Activated CD4-positive, alpha-beta memory T cell treated with anti-CD3 and anti-CD28 coated beads, Interleukin-2, amount 10 ng/mL, durations not matched to agents 7 days and 5 days (primary cell): Measurements from ENCODE around the gene LYPD1. TPM values are rescaled to one million over a fixed set of nuclear protein-coding genes. Genes with fewer than 3 reads are reported as not detected.

Experiments used
- CTCF ChIA-PET: fragments of 350-600 bp; sonication (Branson Sonifier 250); formaldehyde crosslinking; loops from one replicate; lab custom pipeline; 2021; ENCODE audit warnings: antibody characterized with exemption, inconsistent platforms; lab: Charles Lee
- POLR2A ChIA-PET: fragments of 350-600 bp; sonication (Branson Sonifier 250); formaldehyde crosslinking; loops from one replicate; lab custom pipeline; 2021; ENCODE audit warnings: antibody characterized with exemption; lab: Charles Lee
- DNase-seq: peaks from one replicate; pipeline ENCODE4 v3.0.0-alpha.2; 2020
- H3K27ac Mint-ChIP-seq: one replicate; pipeline ENCODE4 v1.8.0; 2021; ENCODE audit warnings: mild to moderate bottlenecking, mixed read lengths
- H3K27me3 Mint-ChIP-seq: one replicate; pipeline ENCODE4 v1.8.0; 2021; ENCODE audit warnings: mixed read lengths
- H3K36me3 Mint-ChIP-seq: one replicate; pipeline ENCODE4 v1.8.0; 2021; ENCODE audit warnings: low read depth, mixed read lengths
- H3K4me1 Mint-ChIP-seq: one replicate; pipeline ENCODE4 v1.8.0; 2021; ENCODE audit warnings: mixed read lengths
- H3K4me3 Mint-ChIP-seq: one replicate; pipeline ENCODE4 v1.8.0; 2021; ENCODE audit warnings: mild to moderate bottlenecking, mixed read lengths
- H3K9me3 Mint-ChIP-seq: one replicate; pipeline ENCODE4 v1.8.0; 2021; ENCODE audit warnings: mixed read lengths
- total RNA-seq, 2 experiments: library from RNA; stranded (reverse); gene quantifications; one replicate each; pipeline ENCODE4 v1.2.3, GENCODE V29; 2021

Gene LYPD1
- total RNA-seq, 2 experiments from 2014 or later, result not detected

DNA sequence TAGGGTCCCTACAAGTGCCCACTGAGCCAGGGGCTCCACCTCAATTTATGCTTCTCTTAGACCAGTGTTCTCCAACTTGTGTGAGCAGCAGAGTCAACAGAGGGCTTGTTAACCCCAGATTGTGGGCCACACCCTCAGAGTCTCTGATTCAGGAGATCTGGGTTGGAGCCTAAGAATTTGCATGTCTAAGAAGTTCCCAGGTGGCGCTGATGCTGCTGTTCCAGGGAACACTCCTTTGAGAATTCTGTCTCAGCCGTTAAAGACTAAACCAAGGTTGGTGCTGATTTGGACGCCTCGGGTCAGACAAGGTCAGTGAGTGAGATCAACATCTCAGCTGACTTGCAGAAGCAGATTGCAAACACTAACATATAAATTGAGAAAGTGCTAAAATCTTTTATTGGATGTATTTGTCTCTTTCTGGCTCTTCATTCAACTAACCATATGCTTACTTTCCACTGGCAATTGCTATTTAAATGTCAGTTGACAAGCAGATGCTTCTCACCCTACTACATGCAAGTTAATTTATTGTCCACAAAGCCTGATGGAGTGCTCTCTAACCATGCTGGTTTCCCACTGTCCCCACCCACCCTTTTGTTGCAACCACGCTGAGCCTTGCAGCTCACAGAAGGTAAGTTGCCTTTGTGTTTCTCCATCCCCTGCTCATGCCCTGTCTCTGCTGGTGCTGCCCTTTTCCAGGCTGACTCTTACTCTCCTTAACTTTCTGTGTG, 31.5 kb downstream of the LYPD1 start:
- no peak for DNase-seq
- no peak overlapping the region for H3K4me3 Mint-ChIP-seq
- CTCF ChIA-PET, result no interaction called here
- peaks cover 7% of the 10 kb centered on the region for H3K9me3 Mint-ChIP-seq
- H3K27me3 Mint-ChIP-seq, result no peaks in the 10 kb centered on the region
- no peaks in the 10 kb centered on the region for H3K4me1 Mint-ChIP-seq
- H3K27ac Mint-ChIP-seq, result no peak overlapping the region
- H3K36me3 Mint-ChIP-seq, result no peaks in the 10 kb centered on the region
- POLR2A ChIA-PET, result no interaction called here

DNA sequence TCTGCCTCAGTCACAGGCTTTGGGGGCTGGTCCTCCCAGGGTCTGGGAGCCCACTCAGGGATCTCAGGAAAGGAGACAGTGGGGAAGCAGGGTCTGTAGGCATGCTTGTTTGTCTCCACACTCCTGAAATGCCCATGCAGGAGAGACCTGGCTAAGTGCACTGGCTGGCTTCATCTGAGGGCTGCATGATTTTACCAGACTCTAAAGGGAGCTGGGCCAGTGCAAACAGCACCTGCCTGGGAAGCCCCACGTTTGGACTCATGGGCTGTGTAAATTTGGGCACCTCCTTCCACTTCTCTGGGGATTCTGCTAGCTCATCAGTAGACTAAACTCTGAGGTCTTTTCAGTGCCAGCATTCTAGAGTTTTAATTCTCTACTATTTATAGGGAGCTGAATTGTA, 33.7 kb downstream of the LYPD1 start:
- Mint-ChIP-seq H3K4me3 (no peak overlapping the region), H3K9me3 (peaks cover 9% of the 10 kb centered on the region), H3K36me3 (no peaks in the 10 kb centered on the region), H3K4me1 (no peaks in the 10 kb centered on the region), H3K27me3 (no peaks in the 10 kb centered on the region), H3K27ac (no peak overlapping the region)
- DNase-seq, result no peak
- ChIA-PET CTCF (no interaction called here), POLR2A (no interaction called here)

DNA sequence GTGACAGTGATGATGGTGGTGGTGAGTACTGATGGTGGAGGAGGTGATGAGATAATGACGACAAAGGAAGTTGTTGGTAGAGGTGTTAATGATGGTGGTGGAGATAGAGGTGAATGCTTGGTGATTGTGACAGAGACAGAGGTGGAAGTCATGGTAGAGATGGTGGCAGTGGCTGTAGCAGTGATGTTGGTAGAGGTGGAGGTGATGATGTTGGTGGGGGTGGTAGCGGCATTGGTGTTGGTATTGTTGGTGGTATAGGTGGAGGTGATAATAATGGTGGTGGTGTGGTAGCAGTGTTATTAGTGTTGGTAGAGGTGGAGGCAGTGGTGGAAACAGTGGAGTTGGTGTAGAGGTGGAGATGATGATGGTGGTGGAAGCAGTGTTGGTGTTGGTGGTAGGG, 36.4 kb downstream of the LYPD1 start:
- no peak overlapping the region for H3K27ac Mint-ChIP-seq
- CTCF ChIA-PET, result no interaction called here
- no peaks in the 10 kb centered on the region for H3K4me1 Mint-ChIP-seq
- no peak overlapping the region for H3K4me3 Mint-ChIP-seq
- POLR2A ChIA-PET, result no interaction called here
- H3K9me3 Mint-ChIP-seq, result peaks cover 9% of the 10 kb centered on the region
- no peak for DNase-seq
- H3K36me3 Mint-ChIP-seq, result no peaks in the 10 kb centered on the region
- H3K27me3 Mint-ChIP-seq, result no peaks in the 10 kb centered on the region

DNA sequence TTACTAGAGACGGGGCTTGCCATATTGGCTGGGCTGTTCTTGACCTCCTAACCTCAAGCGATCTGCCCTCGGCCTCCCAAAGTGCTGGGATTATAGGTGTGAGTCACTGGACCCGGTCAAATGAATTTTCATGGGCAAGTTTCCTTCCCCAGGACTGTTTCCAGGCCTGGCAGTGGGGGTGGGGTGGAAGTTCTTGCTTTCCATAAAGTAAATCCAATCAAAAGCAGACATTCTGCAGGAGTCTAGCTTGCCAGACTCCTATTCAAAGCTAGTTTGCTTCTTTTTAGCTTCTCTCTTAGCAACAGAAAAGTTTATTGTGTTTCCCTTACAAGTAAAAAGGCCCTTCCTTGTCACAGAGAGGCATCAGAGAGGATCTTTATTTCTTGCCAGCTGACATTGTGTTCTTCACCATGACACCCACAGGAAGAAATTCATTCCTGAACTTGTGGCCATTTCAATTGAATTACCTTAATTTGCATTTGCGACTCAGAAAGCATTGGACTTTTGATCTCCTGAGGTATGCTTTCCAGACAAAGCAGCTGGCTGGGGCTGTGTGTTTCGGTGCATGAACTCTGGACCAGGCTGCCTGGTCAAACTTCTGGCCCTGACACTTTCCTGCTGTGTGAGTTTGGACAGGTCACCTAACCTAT, 37.9 kb downstream of the LYPD1 start:
- Mint-ChIP-seq H3K27ac (no peak overlapping the region), H3K4me3 (no peak overlapping the region), H3K4me1 (no peaks in the 10 kb centered on the region), H3K36me3 (no peaks in the 10 kb centered on the region), H3K9me3 (peaks cover 9% of the 10 kb centered on the region), H3K27me3 (no peaks in the 10 kb centered on the region)
- no peak for DNase-seq
- ChIA-PET POLR2A (no interaction called here), CTCF (no interaction called here)

DNA sequence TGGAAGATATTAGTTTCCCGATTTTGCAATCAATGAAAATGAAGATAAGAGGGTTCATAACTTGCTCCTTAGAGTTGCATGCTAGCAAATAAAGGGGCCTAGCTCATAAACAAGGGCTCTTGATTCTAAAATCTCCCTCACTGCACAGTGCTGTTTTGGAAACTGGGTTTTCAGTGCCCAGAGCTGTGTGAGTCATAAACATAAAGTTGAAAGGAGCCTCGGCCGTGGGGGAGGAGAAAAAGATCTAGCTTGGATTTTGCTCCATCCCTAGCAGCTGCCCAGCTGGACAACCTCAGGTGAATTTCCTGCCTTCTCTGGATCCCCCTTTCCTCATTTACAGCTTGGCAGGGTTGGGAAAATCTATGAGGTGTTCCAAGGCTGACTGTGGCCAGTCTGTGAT, 42.5 kb downstream of the LYPD1 start:
- CTCF ChIA-PET, result no interaction called here
- no peak for DNase-seq
- Mint-ChIP-seq H3K36me3 (no peaks in the 10 kb centered on the region), H3K4me1 (no peaks in the 10 kb centered on the region), H3K9me3 (no peaks in the 10 kb centered on the region), H3K4me3 (no peak overlapping the region), H3K27ac (no peak overlapping the region), H3K27me3 (no peaks in the 10 kb centered on the region)
- POLR2A ChIA-PET, result no interaction called here

DNA sequence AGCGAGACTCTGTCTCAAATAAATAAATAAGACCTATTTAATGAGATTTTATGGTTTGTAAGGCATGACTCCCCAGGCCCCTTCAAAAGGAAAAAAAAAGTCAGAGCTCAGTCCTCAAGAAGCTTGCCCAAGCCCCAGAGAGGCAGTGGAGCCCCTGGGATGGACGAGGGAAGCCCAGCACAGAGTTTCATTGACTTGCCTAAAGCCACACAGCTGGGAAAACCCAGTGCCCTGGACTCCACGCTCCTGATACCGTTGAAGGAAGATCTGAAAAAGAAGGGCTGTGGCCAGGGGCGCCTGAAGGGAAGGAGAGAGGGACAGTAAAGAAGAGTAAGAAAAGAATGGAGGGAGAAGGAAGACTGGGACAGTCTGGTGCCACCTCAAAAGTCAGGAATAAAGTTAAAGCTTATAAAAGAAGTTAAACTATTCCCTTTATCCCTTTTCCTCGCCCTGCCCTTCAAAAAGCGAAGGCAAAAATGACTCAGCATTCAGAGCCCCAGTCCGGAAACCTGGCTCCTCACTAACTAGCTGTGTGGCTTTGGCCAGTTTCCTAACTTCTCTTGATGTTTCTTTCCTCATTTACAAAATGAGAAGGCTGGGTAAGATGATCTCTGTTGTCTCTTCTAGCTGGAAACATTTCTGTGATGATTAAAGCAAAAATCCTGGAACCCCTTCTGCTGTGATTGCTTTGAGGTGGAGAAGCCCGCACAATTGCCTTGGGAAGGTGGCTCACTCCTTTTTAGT, 46.7 kb downstream of the LYPD1 start:
- no peaks in the 10 kb centered on the region for H3K4me1 Mint-ChIP-seq
- H3K27me3 Mint-ChIP-seq, result no peaks in the 10 kb centered on the region
- ChIA-PET POLR2A (no interaction called here), CTCF (no interaction called here)
- no peak overlapping the region for H3K4me3 Mint-ChIP-seq
- DNase-seq, result no peak
- no peaks in the 10 kb centered on the region for H3K9me3 Mint-ChIP-seq
- no peak overlapping the region for H3K27ac Mint-ChIP-seq
- H3K36me3 Mint-ChIP-seq, result no peaks in the 10 kb centered on the region

DNA sequence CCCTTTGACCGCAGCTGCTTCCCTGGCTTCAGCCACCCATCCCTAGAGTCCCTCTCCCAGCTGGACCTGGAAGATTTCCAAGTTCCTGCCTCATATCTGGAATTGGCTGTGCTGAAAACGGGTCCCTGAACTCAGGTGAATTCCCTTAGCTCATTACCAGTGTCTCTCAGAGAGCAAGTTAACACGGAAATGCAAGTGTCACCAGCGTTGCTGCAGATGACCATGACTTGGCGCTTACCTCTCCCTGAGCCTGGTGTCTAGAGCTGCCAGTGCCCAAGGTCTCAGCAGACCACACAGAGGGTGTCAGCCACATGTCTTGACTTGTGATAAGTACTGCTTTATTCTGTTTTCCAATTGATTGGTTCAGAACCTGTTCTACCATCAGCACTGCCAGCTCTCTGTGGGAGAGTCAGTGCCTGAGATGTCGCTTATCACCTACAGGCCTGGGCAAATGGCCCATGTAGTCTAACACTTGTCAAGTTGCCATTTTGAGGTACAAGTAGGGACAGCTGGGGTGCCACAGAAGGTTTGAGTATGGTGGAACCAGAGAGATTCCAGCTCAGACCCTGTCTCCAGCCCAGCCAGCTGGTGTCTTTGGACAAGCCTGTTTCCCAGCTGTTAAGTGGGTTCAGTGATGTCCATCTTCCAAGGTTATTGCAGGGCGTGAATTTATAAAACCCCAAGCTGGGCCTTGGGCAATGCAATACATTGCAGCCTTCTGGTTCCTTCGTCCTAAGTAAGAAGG, 48.7 kb downstream of the LYPD1 start:
- ChIA-PET POLR2A (no interaction called here), CTCF (no interaction called here)
- no peak overlapping the region for H3K4me3 Mint-ChIP-seq

DNA sequence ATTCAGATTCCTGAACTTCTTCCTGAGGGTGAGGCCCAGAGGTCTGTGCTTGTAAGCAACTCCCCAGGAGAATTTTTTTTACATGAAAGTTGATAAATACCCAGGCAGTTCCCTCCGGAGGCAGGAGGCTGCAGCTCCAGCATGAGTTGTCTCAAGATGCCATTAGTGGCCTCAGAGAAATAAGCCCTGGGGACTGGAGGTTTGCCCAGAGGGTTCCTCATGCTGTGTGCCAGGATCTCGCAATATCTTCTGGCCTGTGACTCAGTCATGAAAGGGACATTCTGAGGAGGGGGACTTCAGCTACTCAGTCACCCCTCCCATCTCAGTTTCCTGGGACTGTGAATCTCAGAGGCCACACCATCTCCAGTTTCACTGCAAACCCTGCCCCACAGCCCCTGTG, 49.9 kb downstream of the LYPD1 start:
- no peak overlapping the region for H3K4me3 Mint-ChIP-seq
- H3K27ac Mint-ChIP-seq, result no peak overlapping the region
- no peaks in the 10 kb centered on the region for H3K27me3 Mint-ChIP-seq
- H3K36me3 Mint-ChIP-seq, result no peaks in the 10 kb centered on the region
- H3K4me1 Mint-ChIP-seq, result no peaks in the 10 kb centered on the region
- no peak for DNase-seq
- ChIA-PET POLR2A (no interaction called here), CTCF (no interaction called here)
- H3K9me3 Mint-ChIP-seq, result no peaks in the 10 kb centered on the region

More for the DNA sequence above, 48.7 kb downstream of the LYPD1 start:
- H3K36me3 Mint-ChIP-seq, result no peaks in the 10 kb centered on the region
- no peaks in the 10 kb centered on the region for H3K9me3 Mint-ChIP-seq
- no peaks in the 10 kb centered on the region for H3K27me3 Mint-ChIP-seq
- H3K4me1 Mint-ChIP-seq, result no peaks in the 10 kb centered on the region
- H3K27ac Mint-ChIP-seq, result no peak overlapping the region
- no peak for DNase-seq

DNA sequence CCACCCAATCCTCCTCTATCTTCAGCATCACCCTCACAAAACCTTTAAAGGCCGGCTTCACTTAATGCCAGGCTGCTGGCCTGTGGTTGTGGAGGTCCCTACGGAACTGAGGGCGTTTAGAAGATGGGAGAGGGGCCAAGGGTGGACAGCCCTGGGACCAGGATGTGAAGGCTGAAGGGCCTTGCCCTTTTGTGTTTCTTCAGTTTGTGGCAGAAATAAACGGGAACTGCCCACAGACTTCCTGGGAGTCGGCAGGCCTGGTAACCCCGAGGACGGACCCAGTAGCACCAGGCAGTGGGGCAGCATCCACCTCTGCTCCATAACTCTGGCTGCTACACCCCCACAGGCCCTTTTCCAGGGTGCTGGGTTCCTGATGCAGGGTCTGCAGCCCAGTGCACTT, 51.3 kb downstream of the LYPD1 start:
- POLR2A ChIA-PET, result no interaction called here
- CTCF ChIA-PET, result no interaction called here
- DNase-seq, result no peak

DNA sequence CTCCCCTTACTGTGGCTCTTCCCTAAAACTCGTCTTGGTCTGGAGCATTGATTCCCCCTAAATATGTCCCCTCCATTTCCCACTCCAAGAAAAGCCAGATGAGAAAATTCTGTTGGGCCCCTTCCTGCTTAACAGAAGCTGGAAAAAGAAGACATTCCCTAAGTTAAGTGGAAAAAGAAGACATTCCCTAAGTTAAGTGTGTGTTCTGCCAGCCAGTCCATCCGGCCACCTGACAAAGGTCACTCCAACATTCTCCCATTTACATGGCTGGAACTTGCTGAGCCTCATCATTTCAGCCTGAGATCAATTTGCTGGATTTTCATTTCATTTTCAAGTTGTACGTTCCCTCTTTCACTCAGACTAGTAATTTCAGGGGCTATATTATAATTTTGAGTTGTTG, 52.0 kb downstream of the LYPD1 start:
- no peak for DNase-seq
- Mint-ChIP-seq H3K4me3 (no peak overlapping the region), H3K36me3 (no peaks in the 10 kb centered on the region), H3K9me3 (no peaks in the 10 kb centered on the region), H3K4me1 (no peaks in the 10 kb centered on the region), H3K27me3 (no peaks in the 10 kb centered on the region), H3K27ac (no peak overlapping the region)
- CTCF ChIA-PET, result no interaction called here
- POLR2A ChIA-PET, result no interaction called here

More for the DNA sequence above, 51.3 kb downstream of the LYPD1 start:
- Mint-ChIP-seq H3K4me3 (no peak overlapping the region), H3K27me3 (no peaks in the 10 kb centered on the region), H3K36me3 (no peaks in the 10 kb centered on the region), H3K9me3 (no peaks in the 10 kb centered on the region), H3K27ac (no peak overlapping the region), H3K4me1 (no peaks in the 10 kb centered on the region)

DNA sequence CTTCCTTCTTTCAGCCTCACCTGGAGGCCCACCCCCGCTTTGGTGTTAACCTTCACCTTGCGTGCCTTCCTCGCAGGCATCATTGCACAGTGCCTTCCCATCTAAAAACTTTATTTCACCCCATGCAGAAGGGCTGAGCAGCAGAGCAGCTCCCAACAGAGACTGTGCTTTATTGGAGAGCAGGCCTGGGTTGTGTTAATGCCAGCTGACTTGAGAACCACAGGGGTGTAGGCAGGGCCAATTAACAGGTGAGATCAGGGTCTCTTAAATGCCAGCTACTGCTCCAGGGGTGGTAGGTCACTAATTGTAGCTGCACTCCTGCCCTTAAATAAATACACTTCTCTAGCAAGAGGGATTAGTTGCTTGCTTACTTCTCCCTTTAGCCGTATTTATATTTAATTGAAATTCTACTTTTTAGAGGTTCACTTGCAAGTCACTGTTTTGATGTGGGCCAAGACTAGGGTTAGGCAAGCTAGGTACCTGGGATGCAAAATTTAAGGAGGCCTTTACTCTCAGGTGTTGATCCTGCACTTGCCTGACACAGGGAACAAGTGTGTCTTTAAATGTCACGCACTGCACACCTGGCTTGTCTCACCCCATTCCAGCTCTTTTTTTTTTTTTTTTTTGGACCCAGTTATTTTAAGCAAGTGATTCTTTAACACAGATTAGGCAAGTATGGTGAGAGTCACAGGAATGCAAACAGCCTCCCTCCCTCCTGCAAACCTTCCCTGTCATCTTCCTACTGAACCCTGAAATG, 54.5 kb downstream of the LYPD1 start:
- H3K4me1 Mint-ChIP-seq, result no peaks in the 10 kb centered on the region
- H3K27ac Mint-ChIP-seq, result no peak overlapping the region
- ChIA-PET CTCF (no interaction called here), POLR2A (no interaction called here)
- DNase-seq, result no peak
- H3K36me3 Mint-ChIP-seq, result no peaks in the 10 kb centered on the region
- H3K27me3 Mint-ChIP-seq, result no peaks in the 10 kb centered on the region
- no peak overlapping the region for H3K4me3 Mint-ChIP-seq
- no peaks in the 10 kb centered on the region for H3K9me3 Mint-ChIP-seq

DNA sequence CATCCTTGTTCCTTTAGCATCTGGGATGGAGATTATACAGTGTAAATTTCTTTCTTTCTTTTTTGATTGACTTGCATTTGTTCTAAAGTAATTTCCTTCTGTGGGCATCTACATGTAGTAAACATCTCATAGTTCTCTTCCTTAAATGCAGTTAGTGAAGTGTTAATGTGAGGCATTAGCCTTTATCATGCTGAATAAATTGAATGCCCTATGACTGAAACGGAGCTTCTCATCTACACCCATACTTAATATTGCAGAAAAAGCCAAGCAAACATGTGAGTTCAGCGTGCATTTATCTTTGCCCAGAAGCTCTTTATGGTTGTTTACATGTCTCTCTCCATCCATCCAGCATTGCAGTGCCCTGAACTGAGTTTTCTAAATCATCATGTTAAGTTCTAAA, 58.3 kb downstream of the LYPD1 start:
- Mint-ChIP-seq H3K27ac (no peak overlapping the region), H3K27me3 (no peaks in the 10 kb centered on the region), H3K9me3 (no peaks in the 10 kb centered on the region), H3K4me1 (no peaks in the 10 kb centered on the region), H3K36me3 (no peaks in the 10 kb centered on the region), H3K4me3 (no peak overlapping the region)
- ChIA-PET CTCF (no interaction called here), POLR2A (no interaction called here)
- no peak for DNase-seq
